HUES48 (cell line): Measurements from ENCODE around the gene LDLRAD4.
"Not testable (repeated sequence)": the region's sequence is repeated elsewhere in the genome, so short reads cannot be mapped to it uniquely, and the experiment has no call there.

Experiments
- H3K27ac ChIP-seq: one replicate; pipeline ENCODE4 v1.7.0; 2013; ENCODE audit warnings: low read depth, low read length, inconsistent platforms
- H3K27me3 ChIP-seq: 2 replicates; pipeline ENCODE4 v1.6.1; 2013; ENCODE audit warnings: mild to moderate bottlenecking, low read length; ENCODE audit not compliant: control insufficient read depth, insufficient read depth
- H3K36me3 ChIP-seq: 2 replicates; pipeline ENCODE4 v1.6.1; 2013; ENCODE audit warnings: low read length; ENCODE audit not compliant: control insufficient read depth, insufficient read depth
- H3K4me1 ChIP-seq: 2 replicates; pipeline ENCODE4 v1.6.1; 2013; ENCODE audit warnings: mild to moderate bottlenecking, low read length; ENCODE audit not compliant: control insufficient read depth, insufficient read depth
- H3K4me3 ChIP-seq: 2 replicates; pipeline ENCODE4 v1.5.1; 2013; ENCODE audit warnings: mild to moderate bottlenecking, low read depth, low read length
- H3K9ac ChIP-seq: 2 replicates; pipeline ENCODE4 v1.6.1; 2013; ENCODE audit warnings: mild to moderate bottlenecking, low read depth, low read length, moderate library complexity
- H3K9me3 ChIP-seq: 2 replicates; pipeline ENCODE4 v1.6.1; 2013; ENCODE audit warnings: low read length; ENCODE audit not compliant: control insufficient read depth, insufficient read depth

Gene LDLRAD4

DNA sequence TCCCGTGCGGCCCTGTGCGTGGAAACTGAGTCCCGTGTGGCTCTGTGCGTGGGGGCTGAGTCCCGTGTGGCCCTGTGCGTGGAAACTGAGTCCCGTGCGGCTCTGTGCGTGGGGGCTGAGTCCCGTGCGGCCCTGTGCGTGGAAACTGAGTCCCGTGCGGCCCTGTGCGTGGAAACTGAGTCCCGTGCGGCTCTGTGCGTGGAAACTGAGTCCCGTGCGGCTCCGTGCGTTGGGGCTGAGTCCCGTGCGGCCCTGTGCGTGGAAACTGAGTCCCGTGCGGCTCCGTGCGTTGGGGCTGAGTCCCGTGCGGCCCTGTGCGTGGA is 43.8 kb downstream of the LDLRAD4 start:
- H3K36me3 ChIP-seq, H3K9me3 ChIP-seq, H3K4me3 ChIP-seq, H3K9ac ChIP-seq, H3K4me1 ChIP-seq, H3K27ac ChIP-seq, H3K27me3 ChIP-seq: not testable (repeated sequence)

DNA sequence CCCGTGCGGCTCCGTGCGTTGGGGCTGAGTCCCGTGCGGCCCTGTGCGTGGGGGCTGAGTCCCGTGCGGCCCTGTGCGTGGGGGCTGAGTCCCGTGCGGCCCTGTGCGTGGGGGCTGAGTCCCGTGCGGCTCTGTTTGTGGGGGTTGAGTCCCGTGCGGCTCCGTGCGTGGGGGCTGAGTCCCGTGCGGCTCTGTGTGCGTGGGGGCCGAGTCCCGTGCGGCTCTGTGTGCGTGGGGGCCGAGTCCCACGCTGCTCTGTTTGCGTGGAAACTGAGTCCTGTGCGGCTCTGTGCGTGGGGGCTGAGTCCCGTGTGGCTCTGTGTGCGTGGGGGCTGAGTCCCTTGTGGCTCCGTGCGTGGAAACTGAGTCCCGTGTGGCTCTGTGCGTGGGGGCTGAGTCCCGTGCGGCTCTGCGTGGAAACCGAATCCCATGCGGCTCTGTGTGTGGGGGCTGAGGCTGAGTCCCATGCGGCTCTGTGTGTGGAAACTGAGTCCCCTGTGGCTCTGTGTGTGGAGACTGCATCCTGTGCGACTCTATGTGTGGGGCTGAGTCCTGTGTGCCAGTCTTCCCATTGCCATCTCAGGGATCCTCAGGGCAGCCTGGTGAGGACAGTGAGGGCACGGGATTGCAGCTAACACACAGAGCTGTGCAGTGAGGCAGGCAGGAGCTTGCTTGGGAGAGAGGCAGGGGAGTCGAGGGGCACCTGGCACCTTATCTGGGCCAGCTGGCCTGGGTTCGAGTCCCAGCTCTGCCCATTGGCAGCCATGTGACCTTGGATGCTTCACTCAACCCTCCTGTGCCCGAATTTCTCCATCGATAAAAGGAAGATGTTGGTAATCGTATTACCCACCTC is 44.5 kb downstream of the LDLRAD4 start:
- no peaks in the 10 kb centered on the region for H3K36me3 ChIP-seq
- no peak overlapping the region for H3K27ac ChIP-seq
- H3K27me3 ChIP-seq: no peaks in the 10 kb centered on the region
- H3K9me3 ChIP-seq: no peaks in the 10 kb centered on the region
- no peak overlapping the region for H3K9ac ChIP-seq
- H3K4me1 ChIP-seq: peaks cover 14% of the 10 kb centered on the region
- no peak overlapping the region for H3K4me3 ChIP-seq

DNA sequence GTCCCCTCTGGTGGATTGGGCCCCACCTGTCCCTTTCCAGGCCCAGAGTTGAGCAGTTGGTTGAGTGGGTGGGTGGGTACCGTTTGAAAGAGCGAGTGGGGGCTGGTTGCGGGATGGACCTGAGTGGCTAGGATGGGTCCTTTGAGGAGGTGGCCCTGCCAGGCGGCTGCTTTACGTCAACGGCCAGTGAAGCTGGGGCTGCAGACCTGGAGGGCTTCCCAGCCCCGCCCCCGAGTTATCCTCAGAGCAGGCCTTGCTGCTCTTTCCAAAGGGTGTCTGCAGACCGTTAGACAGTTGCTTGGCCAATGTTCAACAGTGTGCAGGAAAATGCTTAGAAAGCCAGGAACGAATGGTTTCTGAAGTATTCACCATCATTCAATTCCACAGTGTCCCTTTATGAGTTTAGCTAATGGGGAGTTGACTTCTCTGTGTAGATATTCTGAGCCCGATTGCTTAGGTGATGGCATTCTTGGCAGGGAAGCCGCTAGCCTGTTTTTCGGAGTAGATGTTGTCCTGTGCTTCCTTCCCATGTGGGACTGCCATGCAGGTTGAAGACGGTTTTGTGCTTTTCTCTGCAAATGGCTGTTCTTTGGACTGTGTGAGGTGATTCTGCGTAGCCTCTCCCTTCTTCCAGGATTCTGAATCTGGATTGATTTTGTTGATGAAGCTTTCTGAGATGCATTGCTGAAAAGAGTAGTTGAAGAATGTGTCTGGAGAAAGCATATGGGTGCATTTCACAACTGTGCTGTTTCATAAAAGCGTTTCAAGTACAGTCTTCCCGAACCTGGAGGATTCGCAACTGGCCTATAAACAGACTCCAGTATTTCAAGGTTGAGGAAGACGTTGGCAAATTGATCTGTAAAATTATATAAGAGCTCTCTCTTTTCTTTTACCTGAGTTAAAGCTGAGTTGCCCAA is 45.8 kb downstream of the LDLRAD4 start:
- no peak overlapping the region for H3K9ac ChIP-seq
- no peaks in the 10 kb centered on the region for H3K9me3 ChIP-seq
- H3K4me3 ChIP-seq: no peak overlapping the region
- H3K27ac ChIP-seq: no peak overlapping the region
- H3K27me3 ChIP-seq: no peaks in the 10 kb centered on the region
- peaks cover 18% of the 10 kb centered on the region for H3K4me1 ChIP-seq
- no peaks in the 10 kb centered on the region for H3K36me3 ChIP-seq

DNA sequence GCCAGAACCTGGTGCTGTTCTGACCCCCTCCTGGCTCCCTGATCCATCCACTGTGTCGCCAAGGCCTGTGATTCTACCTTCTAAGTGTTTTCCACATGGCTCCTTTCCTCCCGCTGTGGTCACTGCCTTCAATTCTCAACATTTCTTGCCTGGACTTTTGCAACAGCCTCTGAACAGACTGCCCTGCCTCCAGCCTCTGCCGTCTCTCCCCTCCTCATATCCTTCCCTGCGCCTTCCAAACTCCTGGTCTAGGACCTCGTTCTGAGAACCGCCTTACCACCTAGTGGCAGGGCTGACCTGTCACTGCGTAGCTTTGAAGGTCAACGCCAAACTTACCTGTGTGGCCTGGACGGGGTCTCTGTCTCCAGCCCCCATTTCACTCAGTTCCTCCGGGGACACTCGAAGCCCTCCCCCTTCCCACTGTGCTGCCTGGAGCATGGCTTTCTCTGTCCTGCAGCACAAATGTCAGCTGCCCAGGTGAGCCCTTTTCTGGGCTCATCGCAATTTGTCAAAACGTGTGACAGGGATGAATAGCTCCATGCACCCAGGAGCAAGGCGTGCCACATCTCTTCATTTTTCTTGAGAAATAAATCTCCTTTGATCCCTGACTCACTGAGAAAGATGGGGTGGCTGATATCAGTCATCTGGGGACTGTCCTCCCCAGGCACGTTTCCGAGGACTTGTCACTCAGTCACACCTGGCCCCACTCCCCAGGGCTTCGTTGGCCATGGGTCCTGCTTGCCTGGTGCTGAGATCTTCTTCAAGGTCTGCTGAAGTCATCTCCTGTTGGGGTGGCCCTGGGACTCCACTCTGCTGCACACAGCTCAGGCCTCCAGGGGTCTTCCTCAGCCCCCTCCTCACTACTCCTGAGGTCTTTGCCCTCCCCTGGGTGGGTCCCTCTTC is 46.7 kb downstream of the LDLRAD4 start:
- Histone ChIP-seq H3K36me3 (no peaks in the 10 kb centered on the region), H3K27ac (no peak overlapping the region), H3K4me3 (no peak overlapping the region), H3K4me1 (peaks cover 18% of the 10 kb centered on the region), H3K27me3 (no peaks in the 10 kb centered on the region), H3K9me3 (no peaks in the 10 kb centered on the region), H3K9ac (no peak overlapping the region)

DNA sequence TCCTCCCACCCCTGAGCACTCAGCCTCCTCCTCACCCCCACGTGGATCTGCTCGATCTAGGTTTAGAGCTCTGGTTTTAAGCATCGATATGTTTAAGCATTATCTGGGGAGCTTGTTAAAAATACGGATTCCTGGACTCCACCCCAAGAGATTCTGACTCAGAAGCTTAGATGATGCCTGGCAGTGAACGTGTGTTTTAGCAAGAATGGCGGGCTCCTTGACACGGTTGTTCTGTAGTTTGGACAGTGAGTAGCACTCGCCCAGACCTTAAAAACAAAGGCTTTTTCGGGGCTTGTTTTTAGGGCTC is 47.3 kb downstream of the LDLRAD4 start:
- H3K9me3 ChIP-seq: no peaks in the 10 kb centered on the region
- H3K36me3 ChIP-seq: no peaks in the 10 kb centered on the region
- no peak overlapping the region for H3K4me3 ChIP-seq
- H3K27me3 ChIP-seq: no peaks in the 10 kb centered on the region
- peaks cover 18% of the 10 kb centered on the region for H3K4me1 ChIP-seq
- H3K27ac ChIP-seq: no peak overlapping the region
- H3K9ac ChIP-seq: no peak overlapping the region

DNA sequence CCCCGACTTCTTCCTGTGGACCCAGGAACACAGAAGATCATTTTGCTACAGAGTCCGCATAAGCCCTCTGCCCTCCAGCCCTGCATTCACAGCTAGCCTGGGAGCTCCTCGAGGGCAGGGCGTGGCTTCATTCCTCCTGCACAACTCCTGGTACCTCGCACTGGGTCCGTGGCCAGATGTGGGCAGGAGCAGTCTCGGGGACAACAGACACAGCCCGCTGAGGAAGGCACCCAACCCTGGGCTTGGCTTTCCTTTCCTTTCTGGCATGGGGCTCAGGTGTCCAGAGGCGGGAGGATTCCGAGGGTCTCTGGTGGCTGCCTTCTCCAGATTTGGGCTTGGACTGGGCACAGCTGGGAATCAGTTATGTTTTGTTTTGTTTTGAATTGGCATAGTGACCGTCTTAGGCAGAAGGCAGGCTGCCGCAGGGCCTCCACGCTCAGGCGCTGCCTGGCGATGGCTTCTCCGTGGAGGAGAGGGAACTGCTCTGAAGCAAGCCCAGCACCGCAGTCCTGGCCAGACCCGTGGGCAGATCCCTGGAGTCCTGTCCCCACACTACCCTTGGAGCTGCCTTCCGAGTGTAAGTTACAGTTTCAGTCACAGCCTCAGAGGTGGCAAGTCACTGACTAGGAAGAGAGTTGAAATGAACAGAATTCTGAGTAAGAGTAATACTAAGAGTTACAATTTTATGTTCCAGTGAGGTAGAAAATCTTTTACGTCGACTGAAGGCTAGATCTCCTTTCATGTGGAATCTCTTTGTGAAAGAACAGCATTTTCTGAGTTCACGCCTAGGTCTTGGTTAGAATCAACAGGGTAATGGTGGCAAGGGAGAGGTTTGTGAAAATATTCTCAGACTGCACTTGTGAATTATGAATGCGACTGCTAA is 47.9 kb downstream of the LDLRAD4 start:
- Histone ChIP-seq H3K27ac (no peak overlapping the region), H3K27me3 (0 out of 2 replicates have a peak, but pooled peaks cover 2% of the 10 kb centered on the region), H3K9me3 (no peaks in the 10 kb centered on the region), H3K4me3 (no peak overlapping the region), H3K36me3 (no peaks in the 10 kb centered on the region), H3K9ac (no peak overlapping the region), H3K4me1 (peaks cover 18% of the 10 kb centered on the region)

DNA sequence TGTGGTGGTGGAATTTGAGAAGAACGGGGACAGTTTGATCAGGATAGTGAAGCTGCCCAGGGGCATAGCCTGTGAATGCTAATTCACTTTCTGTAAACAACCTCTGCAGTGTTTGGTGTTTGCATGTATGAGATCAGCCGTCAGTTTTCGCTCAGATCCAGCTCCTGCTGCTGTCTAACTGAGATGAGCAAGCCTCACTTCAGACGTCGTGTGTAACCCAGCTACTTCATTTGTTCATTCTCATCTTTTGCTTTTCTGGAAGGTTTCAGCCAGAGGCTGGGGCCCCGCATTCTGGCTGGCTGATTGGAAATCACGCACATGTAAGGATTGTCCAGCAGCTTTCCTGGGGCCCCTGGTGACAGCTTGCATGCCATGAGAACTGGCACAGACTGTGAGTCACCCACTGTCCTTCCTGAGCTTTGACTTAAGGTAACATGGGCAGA is 48.9 kb downstream of the LDLRAD4 start:
- Histone ChIP-seq H3K9me3 (no peaks in the 10 kb centered on the region), H3K9ac (no peak overlapping the region)

DNA sequence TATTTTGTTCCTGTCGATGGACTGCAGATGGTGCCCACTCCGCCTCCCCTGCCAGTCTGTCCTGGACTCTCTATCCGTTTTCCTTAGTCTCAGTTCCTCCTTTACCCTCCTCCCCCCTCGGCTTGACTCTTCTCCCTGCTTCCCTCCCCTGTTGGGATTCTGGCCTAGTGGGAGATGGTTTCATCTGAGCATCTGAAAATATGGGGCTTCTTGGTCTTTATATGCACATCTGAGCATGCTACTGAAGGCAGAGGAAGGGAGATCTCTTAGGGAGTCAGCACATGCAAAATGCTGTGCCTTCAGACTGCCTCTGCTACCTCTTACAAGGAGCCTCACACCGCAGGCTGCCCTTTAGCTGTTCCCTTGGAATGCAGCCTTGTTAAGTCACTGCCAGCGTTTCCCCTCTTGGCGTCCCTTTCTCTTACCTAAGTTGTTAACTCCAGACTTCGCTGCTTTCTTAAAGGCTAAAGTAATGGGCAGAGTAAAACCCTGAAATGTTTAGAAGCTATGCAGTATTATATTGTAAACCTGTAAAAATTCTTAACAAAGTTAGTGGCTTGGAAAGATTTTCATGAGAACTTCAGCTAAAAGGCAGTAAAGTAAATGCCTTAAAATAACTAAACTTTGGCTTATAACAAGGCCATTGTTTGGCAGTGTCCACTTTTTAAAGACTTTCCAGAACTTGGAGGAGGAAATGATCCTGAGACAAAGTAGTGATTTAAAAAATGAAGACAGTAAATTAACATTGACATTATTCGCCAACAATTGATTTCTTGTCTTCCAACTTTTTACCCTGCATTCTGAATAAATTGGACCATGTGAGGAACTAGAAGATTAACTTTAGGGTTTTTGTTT is 49.8 kb downstream of the LDLRAD4 start:
- H3K4me3 ChIP-seq: no peak overlapping the region
- H3K27ac ChIP-seq: peak overlapping the region; percentile 13
- no peak overlapping the region for H3K9ac ChIP-seq
- no peaks in the 10 kb centered on the region for H3K36me3 ChIP-seq
- 0 out of 2 replicates have a peak, but pooled peaks cover 3% of the 10 kb centered on the region for H3K27me3 ChIP-seq
- H3K4me1 ChIP-seq: peaks cover 18% of the 10 kb centered on the region
- no peaks in the 10 kb centered on the region for H3K9me3 ChIP-seq

More for the DNA sequence above, 48.9 kb downstream of the LDLRAD4 start:
- Histone ChIP-seq H3K27ac (no peak overlapping the region), H3K4me3 (no peak overlapping the region), H3K27me3 (0 out of 2 replicates have a peak, but pooled peaks cover 3% of the 10 kb centered on the region), H3K36me3 (no peaks in the 10 kb centered on the region), H3K4me1 (peaks cover 18% of the 10 kb centered on the region)

DNA sequence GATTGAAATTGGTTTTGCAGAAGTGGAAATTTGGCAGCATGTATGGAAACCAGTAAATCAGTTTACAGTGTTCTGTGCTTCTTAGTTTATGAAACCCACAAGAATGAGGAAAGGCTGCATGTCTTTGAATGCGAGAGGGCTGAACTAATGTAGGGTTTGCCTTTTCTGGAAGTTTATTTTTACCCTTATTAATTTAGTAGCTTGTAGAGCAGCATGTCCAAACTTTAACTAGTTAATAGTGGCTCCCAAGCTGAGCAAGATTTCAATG is 50.4 kb downstream of the LDLRAD4 start:
- Histone ChIP-seq H3K9ac (no peak overlapping the region), H3K36me3 (no peaks in the 10 kb centered on the region), H3K27me3 (0 out of 2 replicates have a peak, but pooled peaks cover 3% of the 10 kb centered on the region), H3K4me3 (no peak overlapping the region), H3K27ac (peak overlapping the region; percentile 13), H3K4me1 (peaks cover 18% of the 10 kb centered on the region), H3K9me3 (no peaks in the 10 kb centered on the region)
